ENCODE results near the gene YJU2. TPM values are rescaled to one million over a fixed set of nuclear protein-coding genes. Genes with fewer than 3 reads are reported as not detected.

YJU2 gene
- total and polyA plus RNA-seq, 9 donors, result 18.4 to 33.1 (median 21.5) TPM

DNA sequence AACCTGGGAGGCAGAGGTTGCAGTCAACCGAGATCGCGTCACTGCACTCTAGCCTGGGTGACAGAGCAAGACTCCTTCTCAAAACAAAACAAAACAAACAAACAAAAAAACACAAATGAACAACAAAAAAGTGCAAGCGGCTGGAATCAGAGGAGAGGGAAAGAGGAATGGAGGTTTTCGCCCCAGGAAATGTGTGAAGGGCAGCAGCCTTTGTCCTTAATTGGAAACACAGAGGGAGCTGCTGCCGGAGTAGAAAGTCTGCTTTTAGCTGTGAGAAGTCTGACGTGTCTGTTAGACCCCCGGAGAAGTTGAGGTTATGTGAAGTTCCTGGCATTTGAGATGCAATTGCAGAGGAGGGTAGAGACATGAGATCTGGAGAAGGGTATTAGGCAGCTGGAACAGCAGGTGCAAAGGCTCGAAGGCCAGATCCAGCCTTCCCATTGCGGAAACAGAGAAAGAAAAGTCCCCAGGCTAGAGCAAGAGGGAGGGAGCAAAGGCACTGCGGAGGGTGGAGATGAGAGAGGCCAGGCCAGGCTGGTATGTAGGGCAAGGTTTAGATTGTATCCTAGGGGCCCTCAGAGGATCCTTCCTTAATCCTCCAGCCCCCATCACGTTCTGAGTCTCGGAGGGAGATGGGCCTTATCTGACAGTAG is 54.8 kb downstream of the YJU2 start:
- H3K27ac ChIP-seq, result no peak overlapping the region
- no peak for DNase-seq
- no peaks in the 10 kb centered on the region for H3K27me3 ChIP-seq
- TF ChIP-seq, protein P1, sequence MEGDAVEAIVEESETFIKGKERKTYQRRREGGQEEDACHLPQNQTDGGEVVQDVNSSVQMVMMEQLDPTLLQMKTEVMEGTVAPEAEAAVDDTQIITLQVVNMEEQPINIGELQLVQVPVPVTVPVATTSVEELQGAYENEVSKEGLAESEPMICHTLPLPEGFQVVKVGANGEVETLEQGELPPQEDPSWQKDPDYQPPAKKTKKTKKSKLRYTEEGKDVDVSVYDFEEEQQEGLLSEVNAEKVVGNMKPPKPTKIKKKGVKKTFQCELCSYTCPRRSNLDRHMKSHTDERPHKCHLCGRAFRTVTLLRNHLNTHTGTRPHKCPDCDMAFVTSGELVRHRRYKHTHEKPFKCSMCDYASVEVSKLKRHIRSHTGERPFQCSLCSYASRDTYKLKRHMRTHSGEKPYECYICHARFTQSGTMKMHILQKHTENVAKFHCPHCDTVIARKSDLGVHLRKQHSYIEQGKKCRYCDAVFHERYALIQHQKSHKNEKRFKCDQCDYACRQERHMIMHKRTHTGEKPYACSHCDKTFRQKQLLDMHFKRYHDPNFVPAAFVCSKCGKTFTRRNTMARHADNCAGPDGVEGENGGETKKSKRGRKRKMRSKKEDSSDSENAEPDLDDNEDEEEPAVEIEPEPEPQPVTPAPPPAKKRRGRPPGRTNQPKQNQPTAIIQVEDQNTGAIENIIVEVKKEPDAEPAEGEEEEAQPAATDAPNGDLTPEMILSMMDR (IDR thresholded peaks at IDR 0.05), result no peak
- TF ChIP-seq POLR2A (IDR thresholded peaks at IDR 0.05) (no peak), EP300 (IDR thresholded peaks at IDR 0.05) (no peak)
- intact Hi-C loops (cut with DNase I), result no loop called here
- 58 to 63% (median 59%) methylated on average over 13 of the region's 13 CpGs for WGBS, 3 donors
- H3K36me3 ChIP-seq, result no peaks in the 10 kb centered on the region
- no peaks in the 10 kb centered on the region for H3K4me1 ChIP-seq (ENCODE audit: insufficient read depth)
- H3K4me3 ChIP-seq, result no peak overlapping the region
- no peaks in the 10 kb centered on the region for H3K9me3 ChIP-seq

DNA sequence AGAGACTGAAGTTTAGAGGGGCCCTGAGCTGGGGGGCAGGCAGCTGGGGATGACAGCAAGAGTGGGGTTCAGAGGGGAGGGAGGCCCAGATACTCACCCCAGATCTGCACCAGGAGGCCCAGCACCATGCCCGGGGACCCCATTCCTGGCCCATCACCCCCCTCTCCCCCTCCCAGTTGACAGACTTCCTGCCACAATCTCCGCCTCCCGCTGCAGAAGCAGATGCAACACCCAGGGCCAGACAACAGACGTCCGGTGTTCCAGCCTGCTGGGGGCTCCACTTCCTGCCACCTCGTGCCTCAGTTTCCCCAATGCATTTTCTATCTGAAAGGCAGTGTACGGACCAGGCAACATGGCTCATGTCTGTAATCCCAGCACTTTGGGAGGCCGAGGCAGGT is 55.4 kb downstream of the YJU2 start, which contains the start of gene TMIGD2:
Gene TMIGD2, minus strand, starts transcription at position 147 of the 398 bp plus-strand sequence. Its CDS starts 4 bp downstream, at position 143.
- no peaks in the 10 kb centered on the region for H3K4me1 ChIP-seq (ENCODE audit: insufficient read depth)
- no peaks in the 10 kb centered on the region for H3K27me3 ChIP-seq
- no peaks in the 10 kb centered on the region for H3K9me3 ChIP-seq
- no peak within 1 kb of the TSS for H3K4me3 ChIP-seq
- 60 to 65% (median 60%) methylated on average over 8 of the region's 8 CpGs for WGBS, 3 donors
- DNase-seq, result no peak
- no peaks in the 10 kb centered on the region for H3K36me3 ChIP-seq
- intact Hi-C loops (cut with DNase I), result no loop called here
- TF ChIP-seq, protein P1 (IDR thresholded peaks at IDR 0.05), result no peak
- TF ChIP-seq POLR2A (IDR thresholded peaks at IDR 0.05), result no peak
- no peak for TF ChIP-seq EP300 (IDR thresholded peaks at IDR 0.05)
- no peak within 1 kb of the TSS for H3K27ac ChIP-seq

DNA sequence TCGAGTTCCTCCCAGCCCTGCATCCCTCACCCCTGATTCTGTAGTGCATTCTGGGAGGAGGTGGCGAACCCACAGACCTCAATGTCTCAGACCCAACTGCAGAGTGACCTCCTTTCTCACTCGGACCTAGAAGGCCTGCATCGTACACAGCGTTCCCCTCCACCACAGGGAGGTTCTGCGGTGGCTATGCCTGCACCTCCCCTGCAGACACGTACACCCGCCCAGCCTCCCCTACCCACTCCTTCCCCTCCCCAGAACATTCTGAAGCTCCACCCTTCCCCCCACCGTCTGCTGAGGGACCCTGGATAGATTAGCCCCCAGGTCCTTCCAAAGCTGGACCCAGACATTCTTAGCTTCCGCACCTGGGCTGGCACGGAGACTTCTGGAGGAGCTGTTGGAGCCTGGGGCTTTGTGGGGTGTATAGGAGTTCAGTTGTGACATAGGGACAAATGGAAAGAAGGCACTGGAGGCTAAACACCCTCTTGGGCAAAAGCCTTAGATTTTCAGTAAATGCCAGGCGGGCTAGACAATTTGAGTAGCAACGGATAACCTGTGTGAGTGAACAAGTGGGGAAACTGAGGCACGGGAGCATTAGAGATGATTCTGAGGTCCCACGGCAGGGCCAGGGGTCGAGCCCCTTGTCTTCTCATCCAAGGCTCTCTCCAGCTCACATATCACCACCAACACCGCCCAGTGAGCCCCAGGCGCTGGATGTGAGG is 57.1 kb downstream of the YJU2 start:
- no peaks in the 10 kb centered on the region for H3K27me3 ChIP-seq
- H3K4me3 ChIP-seq, result no peak overlapping the region
- H3K36me3 ChIP-seq, result no peaks in the 10 kb centered on the region
- 35 to 46% (median 37%) methylated on average over 18 of the region's 18 CpGs for WGBS, 3 donors
- intact Hi-C loops (cut with DNase I), result no loop called here
- H3K9me3 ChIP-seq, result no peaks in the 10 kb centered on the region
- H3K4me1 ChIP-seq (ENCODE audit: insufficient read depth), result no peaks in the 10 kb centered on the region
- TF ChIP-seq, protein P1 (IDR thresholded peaks at IDR 0.05), result no peak
- TF ChIP-seq EP300 (IDR thresholded peaks at IDR 0.05), result no peak
- no peak for TF ChIP-seq POLR2A (IDR thresholded peaks at IDR 0.05)
- no peak for DNase-seq
- H3K27ac ChIP-seq, result no peak overlapping the region

DNA sequence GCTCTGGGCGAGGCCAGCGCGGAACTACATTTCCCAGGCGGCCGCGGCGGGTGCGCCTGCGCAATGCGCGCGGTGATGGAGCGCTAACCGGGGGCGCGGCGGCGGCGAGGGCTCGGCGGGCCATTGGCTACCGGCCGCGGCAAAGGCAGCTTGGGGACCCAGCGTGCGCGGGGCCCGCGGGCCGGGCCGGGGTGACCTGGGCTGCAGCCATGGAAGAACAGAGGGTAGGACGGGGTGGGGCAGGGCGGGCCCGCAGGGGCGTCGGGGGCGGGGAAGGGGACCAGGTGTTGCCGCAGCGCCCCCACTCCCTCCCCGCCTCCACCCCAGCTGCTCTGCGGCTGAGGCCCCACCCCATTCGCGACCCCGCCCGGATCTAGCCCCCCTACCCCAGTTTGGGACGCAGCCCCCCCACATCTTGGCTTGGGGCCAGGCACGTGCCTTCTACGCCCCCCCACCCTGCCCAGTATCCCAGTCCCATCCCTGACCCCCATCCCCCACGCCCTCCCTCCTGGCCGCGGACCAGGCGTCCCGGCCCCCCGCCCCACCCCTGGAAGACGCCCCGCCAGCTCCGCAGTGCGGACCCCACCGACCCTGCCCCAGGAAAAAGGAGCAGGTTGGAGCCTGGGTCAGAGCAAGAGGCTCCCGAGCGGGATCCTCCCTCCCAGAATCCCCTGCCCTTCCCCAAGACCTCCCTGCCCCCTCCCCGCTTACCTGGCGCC is 57.8 kb downstream of the YJU2 start, which contains the start of gene FSD1:
Gene FSD1, plus strand, starts transcription at position 61 of the 719 bp plus-strand sequence. Its CDS starts 149 bp downstream, at position 210.
- Histone ChIP-seq H3K27me3 (no peaks in the 10 kb centered on the region), H3K4me3 (no peak within 1 kb of the TSS), H3K9me3 (no peaks in the 10 kb centered on the region), H3K27ac (no peak within 1 kb of the TSS), H3K36me3 (no peaks in the 10 kb centered on the region), H3K4me1 (ENCODE audit: insufficient read depth) (no peaks in the 10 kb centered on the region)
- no peak for TF ChIP-seq POLR2A (IDR thresholded peaks at IDR 0.05)
- TF ChIP-seq, protein P1 (IDR thresholded peaks at IDR 0.05), result no peak
- no peak for TF ChIP-seq EP300 (IDR thresholded peaks at IDR 0.05)
- 4 to 5% (median 5%) methylated on average over 20 to 63 of the region's 63 CpGs for WGBS, 3 donors
- peak in 2 of 5 donors; percentile 51 for DNase-seq
- intact Hi-C loops (cut with DNase I), result no loop called here
